IPS DF 6.9 (cell line): ENCODE results near the gene SCNN1A.
"Not testable (repeated sequence)": the region's sequence is repeated elsewhere in the genome, so short reads cannot be mapped to it uniquely, and the experiment has no call there.

Experiments used
- DNase-seq: peaks from one replicate; pipeline ENCODE4 v3.0.0-alpha.2; 2013; ENCODE audit warnings: low read depth, low spot score
- H3K27ac ChIP-seq: one replicate; pipeline ENCODE4 v1.5.1; 2013; ENCODE audit warnings: low read length, control low read depth
- H3K27me3 ChIP-seq: 2 replicates; pipeline ENCODE4 v1.6.1; 2013; ENCODE audit warnings: mild to moderate bottlenecking, low read length; ENCODE audit not compliant: control insufficient read depth, insufficient read depth
- H3K36me3 ChIP-seq: 2 replicates; pipeline ENCODE4 v1.6.1; 2013; ENCODE audit warnings: low read length; ENCODE audit not compliant: control insufficient read depth, insufficient read depth
- H3K4me1 ChIP-seq: 2 replicates; pipeline ENCODE4 v1.6.1; 2013; ENCODE audit warnings: low read length; ENCODE audit not compliant: control insufficient read depth, insufficient read depth
- H3K4me3 ChIP-seq: 2 replicates; pipeline ENCODE4 v1.5.1; 2013; ENCODE audit warnings: mild to moderate bottlenecking, low read length
- H3K9me3 ChIP-seq: 2 replicates; pipeline ENCODE4 v1.6.1; 2013; ENCODE audit warnings: low read length, inconsistent platforms; ENCODE audit not compliant: control insufficient read depth, insufficient read depth
- WGBS: extraction: QIAGEN DNeasy Blood & Tissue Kit; methylation state at CpG from one replicate; pipeline ENCODE4 v1.1.7; 2013; ENCODE audit warnings: mixed read lengths, missing lambda C conversion rate; ENCODE audit not compliant: insufficient read length, insufficient coverage; 5-methylcytosine and 5-hydroxymethylcytosine counted together

Gene SCNN1A

DNA sequence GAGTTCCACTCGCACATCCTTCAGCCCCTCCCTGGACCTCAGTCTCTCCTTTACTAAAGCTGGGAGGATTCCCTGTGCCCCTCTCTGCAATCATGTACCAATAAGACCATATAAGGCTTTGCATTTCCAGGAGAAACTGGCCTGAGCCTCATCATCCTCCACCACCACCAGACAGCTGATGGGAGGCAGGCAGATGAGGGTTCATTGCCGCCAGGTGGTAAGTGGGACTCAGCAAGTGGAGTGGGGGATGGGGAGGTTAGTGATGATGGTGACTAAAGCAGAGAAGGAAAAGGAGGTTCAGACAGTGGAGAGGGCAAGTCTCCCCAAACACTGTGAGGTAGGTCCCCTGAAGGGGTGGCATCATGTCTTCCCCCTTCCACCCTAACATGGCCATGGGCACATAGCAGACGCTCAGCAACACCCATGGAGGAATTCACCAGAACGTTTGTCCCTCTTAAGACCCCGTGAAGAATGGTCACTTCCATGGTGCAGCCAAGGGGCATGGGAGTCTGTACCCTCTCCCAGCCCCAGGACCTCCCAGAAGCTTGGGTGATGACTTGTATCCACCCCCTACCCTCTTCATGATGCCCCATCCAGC lies 29.0 kb downstream of the SCNN1A start:
- DNase-seq: no peak
- WGBS: no CpG with 5 or more reads among the region's 5 CpGs
- Histone ChIP-seq H3K27ac (no peak overlapping the region), H3K4me1 (peaks cover 3% of the 10 kb centered on the region), H3K27me3 (no peaks in the 10 kb centered on the region), H3K9me3 (no peaks in the 10 kb centered on the region), H3K4me3 (no peak overlapping the region), H3K36me3 (peaks cover 5% of the 10 kb centered on the region; the same call in 1 of the 2 replicates)

GRCh38 chr12:6345319-6346091 lies 29.9 kb downstream of the SCNN1A start:
- peaks cover 3% of the 10 kb centered on the region for H3K4me1 ChIP-seq
- no CpG with 5 or more reads among the region's 10 CpGs for WGBS
- H3K4me3 ChIP-seq: no peak overlapping the region
- no peaks in the 10 kb centered on the region for H3K27me3 ChIP-seq
- peaks cover 5% of the 10 kb centered on the region; the same call in 1 of the 2 replicates for H3K36me3 ChIP-seq
- no peaks in the 10 kb centered on the region for H3K9me3 ChIP-seq
- no peak overlapping the region for H3K27ac ChIP-seq
- no peak for DNase-seq

- no CpG with 5 or more reads among the region's 11 CpGs for WGBS
- H3K4me1 ChIP-seq, H3K4me3 ChIP-seq, H3K36me3 ChIP-seq, H3K27ac ChIP-seq, H3K9me3 ChIP-seq, H3K27me3 ChIP-seq, DNase-seq: not testable (repeated sequence)
These were observed 31.2 kb downstream of the SCNN1A start for GRCh38 chr12:6344101-6344660.

DNA sequence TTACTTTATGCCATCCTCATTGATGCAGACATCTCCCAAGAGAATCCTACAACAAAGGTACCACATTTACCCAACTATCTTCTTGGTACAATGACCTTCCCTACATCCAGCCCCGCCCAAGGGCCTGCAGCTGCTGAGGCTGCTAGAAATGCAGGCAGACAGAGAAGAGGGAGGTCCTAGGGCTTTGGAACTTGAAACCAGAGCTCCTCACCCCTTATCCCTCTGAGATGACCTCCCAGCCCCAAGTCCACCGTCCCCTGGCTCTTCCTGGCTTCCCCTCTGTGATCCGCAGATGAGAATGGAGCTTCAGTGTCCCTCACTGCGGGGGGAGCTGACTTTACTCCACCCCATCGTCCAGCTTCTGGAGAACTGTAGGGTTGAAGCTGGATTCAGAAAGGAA lies 31.8 kb downstream of the SCNN1A start:
- no peaks in the 10 kb centered on the region for H3K9me3 ChIP-seq
- no peaks in the 10 kb centered on the region for H3K27me3 ChIP-seq
- peaks cover 3% of the 10 kb centered on the region; the same call in 1 of the 2 replicates for H3K36me3 ChIP-seq
- no peak for DNase-seq
- peaks cover 8% of the 10 kb centered on the region for H3K4me1 ChIP-seq
- H3K27ac ChIP-seq: no peak overlapping the region
- WGBS: no CpG with 5 or more reads among the region's 5 CpGs
- H3K4me3 ChIP-seq: no peak overlapping the region

DNA sequence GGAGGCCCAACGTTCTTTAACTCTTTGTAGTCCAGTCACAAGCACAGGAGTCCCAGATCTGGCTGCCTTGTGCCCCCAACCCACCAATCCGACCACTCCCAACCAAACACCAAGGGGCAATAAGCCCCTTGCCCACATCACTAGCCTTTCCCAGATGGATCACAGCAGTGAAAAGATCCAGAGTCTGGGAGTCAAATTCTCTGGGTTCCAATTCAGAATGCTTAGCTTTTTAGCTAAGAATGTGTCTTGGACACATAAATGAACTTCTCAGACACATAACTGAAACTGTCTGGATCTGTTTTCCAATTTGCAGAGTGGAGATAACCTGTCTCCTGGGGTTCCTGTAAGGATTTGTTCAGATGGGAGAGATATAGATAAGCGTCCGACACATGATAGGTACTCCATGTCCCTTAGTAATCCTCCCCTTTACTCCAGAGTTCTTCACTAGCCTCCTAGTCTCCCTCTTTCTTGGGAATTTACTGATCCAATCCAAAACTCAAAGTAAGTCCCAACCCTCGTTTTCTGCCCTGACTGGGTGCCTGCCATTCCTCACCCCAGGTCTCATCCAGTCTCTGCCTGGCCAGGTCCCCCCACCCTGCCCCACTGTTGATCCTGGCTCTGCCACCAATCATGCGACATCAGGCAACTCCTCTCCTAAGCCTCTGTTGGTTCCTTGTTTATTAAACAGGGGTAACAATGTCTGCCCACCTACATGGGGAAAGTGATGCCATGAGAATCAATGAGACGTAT lies 33.0 kb downstream of the SCNN1A start:
- Histone ChIP-seq H3K9me3 (no peaks in the 10 kb centered on the region), H3K4me1 (peaks cover 15% of the 10 kb centered on the region), H3K36me3 (peaks cover 2% of the 10 kb centered on the region; the same call in 1 of the 2 replicates), H3K4me3 (no peak overlapping the region; the same call in 1 of the 2 replicates), H3K27ac (no peak overlapping the region), H3K27me3 (no peaks in the 10 kb centered on the region)
- no peak for DNase-seq
- WGBS: no CpG with 5 or more reads among the region's 7 CpGs

GRCh38 chr12:6341417-6342139 lies 33.8 kb downstream of the SCNN1A start, which contains the start of gene TNFRSF1A:
Gene TNFRSF1A (minus strand): TSS chr12:6342076. CDS start chr12:6341814, 262 bp downstream.
- H3K9me3 ChIP-seq: no peaks in the 10 kb centered on the region
- H3K36me3 ChIP-seq: no peaks in the 10 kb centered on the region
- peaks cover 20% of the 10 kb centered on the region for H3K4me1 ChIP-seq
- no peak within 1 kb of the TSS for H3K27ac ChIP-seq
- H3K4me3 ChIP-seq: peak within 1 kb of the TSS; percentile 61
- no CpG with 5 or more reads among the region's 21 CpGs for WGBS
- no peak for DNase-seq
- no peaks in the 10 kb centered on the region for H3K27me3 ChIP-seq

DNA sequence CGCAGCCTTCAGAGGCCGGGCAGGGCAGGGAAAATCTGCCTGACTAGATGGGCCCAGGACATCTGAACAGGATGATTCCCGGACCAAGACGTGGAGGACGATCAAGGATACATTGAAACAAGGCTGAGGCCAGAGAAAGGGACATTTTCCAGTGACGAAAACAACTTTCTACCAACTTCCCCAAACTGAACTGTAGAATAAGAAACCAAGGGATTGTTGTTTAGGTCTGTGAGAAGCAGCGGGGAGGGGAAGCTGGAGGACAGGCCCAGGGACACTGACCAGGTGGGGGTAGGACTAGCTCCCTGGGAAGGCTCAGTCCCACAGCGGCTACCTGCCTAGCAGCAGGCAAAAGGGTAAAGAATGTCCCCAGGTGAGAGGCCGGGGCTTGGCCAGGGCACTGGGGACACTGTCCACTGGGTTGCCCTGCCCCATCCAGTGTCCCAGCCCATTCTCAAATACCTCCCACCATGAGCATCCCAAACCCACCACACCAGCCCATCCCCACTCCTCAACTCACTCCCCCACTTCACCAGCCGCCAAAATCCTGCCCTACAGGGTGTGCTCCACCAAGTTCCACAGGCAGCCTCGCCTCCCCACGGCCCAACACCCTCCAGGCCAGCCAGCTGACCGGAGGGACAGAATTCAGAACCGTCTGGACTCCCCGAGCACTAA lies 34.5 kb downstream of the SCNN1A start:
- Histone ChIP-seq H3K36me3 (no peaks in the 10 kb centered on the region), H3K27me3 (no peaks in the 10 kb centered on the region), H3K4me1 (peaks cover 20% of the 10 kb centered on the region), H3K27ac (no peak overlapping the region), H3K4me3 (peak overlapping the region; percentile 61), H3K9me3 (no peaks in the 10 kb centered on the region)
- WGBS: no CpG with 5 or more reads among the region's 15 CpGs
- DNase-seq: no peak

- DNase-seq: no peak
- Histone ChIP-seq H3K27me3 (no peaks in the 10 kb centered on the region), H3K9me3 (no peaks in the 10 kb centered on the region), H3K4me3 (no peak overlapping the region; the same call in 1 of the 2 replicates), H3K36me3 (no peaks in the 10 kb centered on the region), H3K4me1 (peaks cover 23% of the 10 kb centered on the region), H3K27ac (no peak overlapping the region)
- WGBS: no CpG with 5 or more reads among the region's 9 CpGs
These were observed 35.2 kb downstream of the SCNN1A start for GRCh38 chr12:6340032-6340638.

GRCh38 chr12:6338955-6339354 lies 36.4 kb downstream of the SCNN1A start:
- H3K27ac ChIP-seq: no peak overlapping the region
- peaks cover 23% of the 10 kb centered on the region for H3K4me1 ChIP-seq

More at GRCh38 chr12:6338955-6339354, 36.4 kb downstream of the SCNN1A start:
- no peak overlapping the region for H3K4me3 ChIP-seq
- no peaks in the 10 kb centered on the region for H3K36me3 ChIP-seq
- no peaks in the 10 kb centered on the region for H3K27me3 ChIP-seq
- H3K9me3 ChIP-seq: no peaks in the 10 kb centered on the region
- no peak for DNase-seq
- no CpG with 5 or more reads among the region's 3 CpGs for whole genome bisulfite sequencing
